Astrocyte (in vitro differentiated cells and primary cell): ENCODE measurements around the gene AK5. TPM values are rescaled to one million over a fixed set of nuclear protein-coding genes. Genes with fewer than 3 reads are reported as not detected.

ENCODE experiments used
- DNase-seq: peaks from one replicate; pipeline ENCODE4 v3.0.0-alpha.2; 2010; ENCODE audit warnings: low read depth
- FAIRE-seq: peaks from 2 replicates; lab custom pipeline; 2011; peaks lifted over from hg19 to GRCh38; lab: Jason Lieb, UNC
- H2AFZ ChIP-seq: 2 replicates; pipeline ENCODE4 v1.6.0; 2012; ENCODE audit warnings: low read depth, low read length, inconsistent platforms
- H3K27ac ChIP-seq: 2 replicates; pipeline ENCODE4 v1.5.1; 2011; ENCODE audit warnings: low read depth, low read length, inconsistent platforms
- H3K27me3 ChIP-seq: 2 replicates; pipeline ENCODE4 v1.6.0; 2011; ENCODE audit warnings: low read length, inconsistent platforms; ENCODE audit not compliant: insufficient read depth
- H3K36me3 ChIP-seq: 2 replicates; pipeline ENCODE4 v1.5.1; 2011; ENCODE audit warnings: low read length, inconsistent platforms; ENCODE audit not compliant: insufficient read depth
- H3K4me1 ChIP-seq: 2 replicates; pipeline ENCODE4 v1.5.1; 2011; ENCODE audit warnings: low read length, inconsistent platforms; ENCODE audit not compliant: insufficient read depth
- H3K4me2 ChIP-seq: 2 replicates; pipeline ENCODE4 v1.6.0; 2012; ENCODE audit warnings: low read length, inconsistent platforms
- H3K4me3 ChIP-seq: 2 replicates; pipeline ENCODE4 v1.5.1; 2011; ENCODE audit warnings: low read depth, mild to moderate bottlenecking, low read length, inconsistent platforms; ENCODE audit not compliant: insufficient read depth
- H3K79me2 ChIP-seq: 2 replicates; pipeline ENCODE4 v1.6.0; 2012; ENCODE audit warnings: mild to moderate bottlenecking, low read length, inconsistent platforms; ENCODE audit not compliant: insufficient read depth
- H3K9ac ChIP-seq: 2 replicates; pipeline ENCODE4 v1.6.0; 2012; ENCODE audit warnings: mild to moderate bottlenecking, low read length, inconsistent platforms
- H3K9me3 ChIP-seq: 2 replicates; pipeline ENCODE4 v1.5.1; 2012; ENCODE audit warnings: low read depth, mild to moderate bottlenecking, low read length, inconsistent platforms; ENCODE audit not compliant: insufficient read depth
- H4K20me1 ChIP-seq: 2 replicates; pipeline ENCODE4 v1.6.0; 2012; ENCODE audit warnings: low read length, inconsistent platforms; ENCODE audit not compliant: insufficient read depth
- H3K27ac Mint-ChIP-seq: one replicate; pipeline ENCODE4 v1.8.0; 2021; ENCODE audit warnings: mild to moderate bottlenecking, mixed read lengths; ENCODE audit not compliant: unreplicated experiment
- H3K27me3 Mint-ChIP-seq: one replicate; pipeline ENCODE4 v1.8.0; 2021; ENCODE audit warnings: low read depth, mixed read lengths; ENCODE audit not compliant: unreplicated experiment
- H3K36me3 Mint-ChIP-seq: one replicate; pipeline ENCODE4 v1.8.0; 2021; ENCODE audit warnings: low read depth, mixed read lengths; ENCODE audit not compliant: unreplicated experiment
- H3K4me1 Mint-ChIP-seq: one replicate; pipeline ENCODE4 v1.8.0; 2021; ENCODE audit warnings: low read depth, mixed read lengths; ENCODE audit not compliant: unreplicated experiment
- H3K4me3 Mint-ChIP-seq: one replicate; pipeline ENCODE4 v1.8.0; 2021; ENCODE audit warnings: mild to moderate bottlenecking, moderate library complexity, mixed read lengths; ENCODE audit not compliant: unreplicated experiment
- H3K9me3 Mint-ChIP-seq: one replicate; pipeline ENCODE4 v1.8.0; 2021; ENCODE audit warnings: mild to moderate bottlenecking, mixed read lengths; ENCODE audit not compliant: unreplicated experiment
- CTCF ChIP-seq: IDR thresholded peaks from 2 replicates; pipeline ENCODE4 v1.5.1; 2011; ENCODE audit warnings: low read depth, mild to moderate bottlenecking, inconsistent platforms, low read length, moderate library complexity; ENCODE audit not compliant: insufficient read depth
- EZH2 ChIP-seq: IDR thresholded peaks from 2 replicates; pipeline ENCODE4 v1.6.1; 2012; ENCODE audit warnings: mild to moderate bottlenecking, low read length, inconsistent platforms; ENCODE audit not compliant: insufficient read depth
- total RNA-seq: library from RNA; stranded (reverse); gene quantifications from 2 replicates; pipeline ENCODE4 v1.2.1, GENCODE V29; 2021

The AK5 gene
- total RNA-seq, 1 donor from 2014 or later: 4.4 TPM

GRCh38 chr1:77267035-77267434 lies 14.8 kb upstream of the AK5 start:
- no peak for TF ChIP-seq EZH2
- no peak for TF ChIP-seq CTCF
- Mint-ChIP-seq H3K27ac (no peak overlapping the region), H3K9me3 (no peaks in the 10 kb centered on the region), H3K4me1 (peaks cover 5% of the 10 kb centered on the region), H3K36me3 (no peaks in the 10 kb centered on the region), H3K4me3 (no peak overlapping the region), H3K27me3 (peaks cover 3% of the 10 kb centered on the region)
- Histone ChIP-seq H3K27me3 (no peaks in the 10 kb centered on the region), H3K27ac (no peak overlapping the region), H3K9ac (no peak overlapping the region), H3K36me3 (no peaks in the 10 kb centered on the region), H3K79me2 (no peaks in the 10 kb centered on the region), H3K4me2 (no peak overlapping the region), H4K20me1 (no peaks in the 10 kb centered on the region), H3K9me3 (no peaks in the 10 kb centered on the region), H2AFZ (no peak overlapping the region), H3K4me3 (no peak overlapping the region), H3K4me1 (no peaks in the 10 kb centered on the region)
- no peak for DNase-seq
- no peak for FAIRE-seq

GRCh38 chr1:77271852-77272580 lies 9.8 kb upstream of the AK5 start:
- TF ChIP-seq EZH2 (no peak), CTCF (no peak)
- Histone ChIP-seq H4K20me1 (no peaks in the 10 kb centered on the region), H3K79me2 (no peaks in the 10 kb centered on the region), H3K4me3 (no peak overlapping the region), H3K27ac (no peak overlapping the region), H3K36me3 (no peaks in the 10 kb centered on the region), H2AFZ (no peak overlapping the region), H3K9me3 (no peaks in the 10 kb centered on the region), H3K4me1 (no peaks in the 10 kb centered on the region), H3K4me2 (peak overlapping the region; percentile 12), H3K9ac (no peak overlapping the region), H3K27me3 (no peaks in the 10 kb centered on the region)
- Mint-ChIP-seq H3K9me3 (no peaks in the 10 kb centered on the region), H3K4me1 (peaks cover 5% of the 10 kb centered on the region), H3K36me3 (no peaks in the 10 kb centered on the region), H3K4me3 (no peak overlapping the region), H3K27me3 (peaks cover 16% of the 10 kb centered on the region), H3K27ac (no peak overlapping the region)
- peak; percentile 61 for DNase-seq
- FAIRE-seq: no peak

- Mint-ChIP-seq H3K9me3 (no peaks in the 10 kb centered on the region), H3K4me1 (peaks cover 5% of the 10 kb centered on the region), H3K4me3 (no peak overlapping the region), H3K27me3 (peaks cover 23% of the 10 kb centered on the region), H3K27ac (no peak overlapping the region), H3K36me3 (no peaks in the 10 kb centered on the region)
- Histone ChIP-seq H3K27ac (no peak overlapping the region), H3K79me2 (no peaks in the 10 kb centered on the region), H3K4me3 (no peak overlapping the region), H4K20me1 (no peaks in the 10 kb centered on the region), H3K9me3 (no peaks in the 10 kb centered on the region), H3K9ac (no peak overlapping the region), H3K36me3 (no peaks in the 10 kb centered on the region), H3K4me1 (no peaks in the 10 kb centered on the region), H3K4me2 (no peak overlapping the region), H2AFZ (no peak overlapping the region), H3K27me3 (no peaks in the 10 kb centered on the region)
- no peak for DNase-seq
- no peak for FAIRE-seq
- TF ChIP-seq CTCF: no peak
- no peak for TF ChIP-seq EZH2
These were observed 7.9 kb upstream of the AK5 start for GRCh38 chr1:77273891-77274290.
